Measurements from ENCODE around the gene CHDH. TPM values are rescaled to one million over a fixed set of nuclear protein-coding genes. Genes with fewer than 3 reads are reported as not detected.

Gene CHDH
- polyA plus RNA-seq, 3 donors = not detected

DNA sequence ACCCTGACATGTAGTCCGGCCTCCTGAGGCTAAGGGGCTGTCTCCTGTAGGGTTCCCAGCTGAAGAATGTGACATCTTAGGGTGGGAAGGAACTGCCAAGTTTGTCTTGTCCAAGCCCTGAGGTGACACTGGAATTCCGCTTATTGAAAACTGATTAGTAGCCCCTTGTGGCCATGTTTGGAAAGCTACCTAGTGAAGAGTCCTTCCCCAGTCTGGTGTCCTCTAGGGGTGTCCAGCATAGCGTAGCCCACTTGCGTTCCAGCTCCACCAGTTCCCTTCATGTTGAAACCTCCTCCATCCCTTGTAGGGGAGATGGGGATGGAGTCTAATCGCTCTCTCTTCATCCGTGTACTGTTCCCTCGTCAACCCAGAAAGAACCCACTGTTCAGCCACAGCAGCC lies 79.5 kb downstream of the CHDH start:
- H3K4me1 Mint-ChIP-seq = no peaks in the 10 kb centered on the region
- Histone ChIP-seq H3K9me3 (replicated peaks in 1 of 2; ENCODE audit: control insufficient read depth in 1 of 2, insufficient read depth in 1 of 2, low read length in 2 of 2) (no peaks in the 10 kb centered on the region), H3K79me2 (ENCODE audit: insufficient read depth, low read length) (no peaks in the 10 kb centered on the region), H4K20me1 (ENCODE audit: insufficient read depth, low read length) (no peaks in the 10 kb centered on the region), H3K4me1 (ENCODE audit: control insufficient read depth in 1 of 2, insufficient read depth in 2 of 2, low read length in 2 of 2) (no peaks in the 10 kb centered on the region), H3K27ac (ENCODE audit: low read depth in 1 of 2, low read length in 2 of 2) (no peak overlapping the region), H3K27me3 (ENCODE audit: control insufficient read depth in 2 of 2, insufficient read depth in 2 of 2, low read length in 2 of 2) (no peaks in the 10 kb centered on the region), H3K4me2 (replicated peaks; ENCODE audit: extremely low read depth, low read length, poor library complexity, severe bottlenecking) (no peak overlapping the region), H3K9ac (ENCODE audit: insufficient read depth, low read length, poor library complexity, severe bottlenecking) (no peak overlapping the region), H3K4me3 (replicated peaks in 1 of 3; ENCODE audit: low read depth in 2 of 3, low read length in 3 of 3) (no peak overlapping the region), H3K36me3 (replicated peaks in 1 of 2; ENCODE audit: control insufficient read depth in 1 of 2, insufficient read depth in 2 of 2, low read length in 2 of 2) (no peaks in the 10 kb centered on the region), H2AFZ (ENCODE audit: insufficient read depth, low read depth, low read length, poor library complexity, severe bottlenecking) (no peak overlapping the region)
- peaks cover 7 to 22% (median 13%) of the 10 kb centered on the region in 3 donors for H3K27me3 Mint-ChIP-seq (ENCODE audit: low read depth in 3 of 3)
- H3K36me3 Mint-ChIP-seq = no peaks in the 10 kb centered on the region
- H3K27ac Mint-ChIP-seq = no peak overlapping the region
- no peak for DNase-seq
- 94% methylated on average over 3 of the region's 7 CpGs for WGBS (ENCODE audit: insufficient coverage)
- TF ChIP-seq, protein P1, sequence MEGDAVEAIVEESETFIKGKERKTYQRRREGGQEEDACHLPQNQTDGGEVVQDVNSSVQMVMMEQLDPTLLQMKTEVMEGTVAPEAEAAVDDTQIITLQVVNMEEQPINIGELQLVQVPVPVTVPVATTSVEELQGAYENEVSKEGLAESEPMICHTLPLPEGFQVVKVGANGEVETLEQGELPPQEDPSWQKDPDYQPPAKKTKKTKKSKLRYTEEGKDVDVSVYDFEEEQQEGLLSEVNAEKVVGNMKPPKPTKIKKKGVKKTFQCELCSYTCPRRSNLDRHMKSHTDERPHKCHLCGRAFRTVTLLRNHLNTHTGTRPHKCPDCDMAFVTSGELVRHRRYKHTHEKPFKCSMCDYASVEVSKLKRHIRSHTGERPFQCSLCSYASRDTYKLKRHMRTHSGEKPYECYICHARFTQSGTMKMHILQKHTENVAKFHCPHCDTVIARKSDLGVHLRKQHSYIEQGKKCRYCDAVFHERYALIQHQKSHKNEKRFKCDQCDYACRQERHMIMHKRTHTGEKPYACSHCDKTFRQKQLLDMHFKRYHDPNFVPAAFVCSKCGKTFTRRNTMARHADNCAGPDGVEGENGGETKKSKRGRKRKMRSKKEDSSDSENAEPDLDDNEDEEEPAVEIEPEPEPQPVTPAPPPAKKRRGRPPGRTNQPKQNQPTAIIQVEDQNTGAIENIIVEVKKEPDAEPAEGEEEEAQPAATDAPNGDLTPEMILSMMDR (IDR thresholded peaks at IDR 0.05) = no peak
- no peak overlapping the region for H3K4me3 Mint-ChIP-seq
- no peaks in the 10 kb centered on the region for H3K9me3 Mint-ChIP-seq
- intact Hi-C loops (cut with micrococcal nuclease) = no loop called here

DNA sequence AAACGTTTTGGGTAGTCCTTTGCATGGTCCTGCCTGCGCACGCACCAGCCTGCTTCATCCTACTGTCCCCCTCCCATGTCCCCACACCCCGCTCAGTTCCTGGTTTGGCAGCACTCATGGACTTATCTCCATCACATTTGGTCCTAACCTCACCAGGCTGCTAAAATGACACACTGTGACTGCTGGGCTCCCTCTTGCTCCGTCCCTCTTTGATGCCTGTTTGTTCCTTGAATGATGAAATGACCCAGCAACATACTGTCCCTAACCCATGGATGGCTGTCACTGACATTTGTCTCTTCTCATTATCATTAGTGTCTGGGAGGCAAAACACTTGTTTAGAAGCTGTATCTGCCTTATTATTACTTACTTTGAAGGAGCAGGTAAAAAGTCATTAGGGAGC lies 80.5 kb downstream of the CHDH start:
- no peaks in the 10 kb centered on the region for H3K27me3 ChIP-seq (ENCODE audit: control insufficient read depth in 2 of 2, insufficient read depth in 2 of 2, low read length in 2 of 2)
- TF ChIP-seq, protein P1 (IDR thresholded peaks at IDR 0.05) = no peak
- intact Hi-C loops (cut with micrococcal nuclease) = no loop called here

More for the DNA sequence above, 80.5 kb downstream of the CHDH start:
- Histone ChIP-seq H4K20me1 (ENCODE audit: insufficient read depth, low read length) (no peaks in the 10 kb centered on the region), H3K27ac (ENCODE audit: low read depth in 1 of 2, low read length in 2 of 2) (no peak overlapping the region), H3K9ac (ENCODE audit: insufficient read depth, low read length, poor library complexity, severe bottlenecking) (no peak overlapping the region), H3K4me1 (ENCODE audit: control insufficient read depth in 1 of 2, insufficient read depth in 2 of 2, low read length in 2 of 2) (no peaks in the 10 kb centered on the region), H2AFZ (ENCODE audit: insufficient read depth, low read depth, low read length, poor library complexity, severe bottlenecking) (no peak overlapping the region), H3K4me2 (replicated peaks; ENCODE audit: extremely low read depth, low read length, poor library complexity, severe bottlenecking) (no peak overlapping the region), H3K36me3 (replicated peaks in 1 of 2; ENCODE audit: control insufficient read depth in 1 of 2, insufficient read depth in 2 of 2, low read length in 2 of 2) (no peaks in the 10 kb centered on the region), H3K79me2 (ENCODE audit: insufficient read depth, low read length) (no peaks in the 10 kb centered on the region), H3K9me3 (replicated peaks in 1 of 2; ENCODE audit: control insufficient read depth in 1 of 2, insufficient read depth in 1 of 2, low read length in 2 of 2) (no peaks in the 10 kb centered on the region), H3K4me3 (replicated peaks in 1 of 3; ENCODE audit: low read depth in 2 of 3, low read length in 3 of 3) (no peak overlapping the region)
- Mint-ChIP-seq H3K27ac (no peak overlapping the region), H3K27me3 (ENCODE audit: low read depth in 3 of 3) (peaks cover 7 to 19% (median 13%) of the 10 kb centered on the region in 3 donors), H3K4me1 (no peaks in the 10 kb centered on the region), H3K36me3 (no peaks in the 10 kb centered on the region), H3K9me3 (no peaks in the 10 kb centered on the region), H3K4me3 (no peak overlapping the region)
- 98% methylated on average over 5 of the region's 5 CpGs for WGBS (ENCODE audit: insufficient coverage)
- DNase-seq = no peak
